Keratinocyte (primary cell): ENCODE measurements around the gene POFUT2. TPM values are rescaled to one million over a fixed set of nuclear protein-coding genes. Genes with fewer than 3 reads are reported as not detected.

ENCODE experiments used
- DNase-seq: peaks from one replicate; pipeline ENCODE4 v3.0.0-alpha.2; 2011; ENCODE audit warnings: low read depth, missing footprints, low spot score
- FAIRE-seq: peaks from 2 replicates; lab custom pipeline; 2011; peaks lifted over from hg19 to GRCh38; lab: Jason Lieb, UNC
- H2AFZ ChIP-seq: 2 replicates; pipeline ENCODE4 v1.6.0; 2012; ENCODE audit warnings: low read length, control low read depth, inconsistent platforms; ENCODE audit not compliant: control insufficient read depth
- H3K27ac ChIP-seq: 2 replicates; pipeline ENCODE4 v1.5.1; 2011; ENCODE audit warnings: low read length; ENCODE audit not compliant: control insufficient read depth, insufficient read depth
- H3K27me3 ChIP-seq: 3 replicates; pipeline ENCODE4 v1.6.0; 2011; ENCODE audit warnings: low read length; ENCODE audit not compliant: control insufficient read depth, insufficient read depth; ENCODE audit errors: extremely low read depth
- H3K36me3 ChIP-seq, 2 experiments: 2 replicates in 1 of 2; 3 replicates in 1 of 2; pipeline ENCODE4 v1.5.1; 2011; ENCODE audit warnings: low read length in 2 of 2, mild to moderate bottlenecking in 1 of 2; ENCODE audit not compliant: control insufficient read depth in 2 of 2, insufficient read depth in 2 of 2; ENCODE audit errors: extremely low read depth in 1 of 2
- H3K4me1 ChIP-seq: 3 replicates; pipeline ENCODE4 v1.5.1; 2011; ENCODE audit warnings: low read length; ENCODE audit not compliant: control insufficient read depth, insufficient read depth; ENCODE audit errors: extremely low read depth
- H3K4me2 ChIP-seq: 3 replicates; pipeline ENCODE4 v1.6.0; 2011; ENCODE audit warnings: low read depth, low read length; ENCODE audit not compliant: control insufficient read depth, insufficient read depth; ENCODE audit errors: extremely low read depth
- H3K4me3 ChIP-seq, 3 experiments: fragments of 200-600 bp in 1 of 3; sonication (generic) in 1 of 3; 2 replicates in 2 of 3; 3 replicates in 1 of 3; pipeline ENCODE4 v1.5.1; 2011 to 2016; ENCODE audit warnings: low read length in 3 of 3, mild to moderate bottlenecking in 3 of 3, control low read depth in 2 of 3, inconsistent platforms in 1 of 3, low read depth in 1 of 3, mixed read lengths in 1 of 3, mixed run types in 1 of 3, moderate library complexity in 1 of 3; ENCODE audit not compliant: control insufficient read depth in 2 of 3, insufficient read depth in 2 of 3; ENCODE audit errors: extremely low read depth in 1 of 3
- H3K79me2 ChIP-seq: 2 replicates; pipeline ENCODE4 v1.6.0; 2012; ENCODE audit warnings: low read length; ENCODE audit not compliant: control insufficient read depth, insufficient read depth
- H3K9ac ChIP-seq: 3 replicates; pipeline ENCODE4 v1.6.0; 2011; ENCODE audit warnings: low read length; ENCODE audit not compliant: control insufficient read depth, insufficient read depth; ENCODE audit errors: extremely low read depth
- H3K9me1 ChIP-seq: 3 replicates; pipeline ENCODE4 v1.6.0; 2011; ENCODE audit warnings: low read length; ENCODE audit not compliant: control insufficient read depth, insufficient read depth; ENCODE audit errors: extremely low read depth
- H3K9me3 ChIP-seq: 2 replicates; pipeline ENCODE4 v1.5.1; 2012; ENCODE audit warnings: low read depth, low read length; ENCODE audit not compliant: control insufficient read depth
- H4K20me1 ChIP-seq: 3 replicates; pipeline ENCODE4 v1.6.0; 2011; ENCODE audit warnings: low read length; ENCODE audit not compliant: control insufficient read depth, insufficient read depth; ENCODE audit errors: extremely low read depth
- EZH2 ChIP-seq: IDR thresholded peaks from one replicate; pipeline ENCODE4 v1.6.1; 2012; ENCODE audit warnings: inconsistent platforms, mild to moderate bottlenecking, low read length, moderate library complexity
- dilution Hi-C: fragments of 300-500 bp; cut with MboI; formaldehyde crosslinking; loops from one replicate; pipeline ENCODE4 v1.7.0; 2020; ENCODE audit warnings: low sequenced_read_pairs; ENCODE audit not compliant: extremely low pct_ligation_motif_present
- polyA plus RNA-seq, 5 experiments: library from polyadenylated mRNA; depleted of rRNA in 3 of 5; stranded (reverse) in 3 of 5; stranded (forward) in 1 of 5; unstranded in 1 of 5; fragments of >200 nt; gene quantifications; 1 replicate in 1 of 5; 2 replicates in 3 of 5; 3 replicates in 1 of 5; pipeline versions ENCODE4 v1.2.1 to v1.2.3, GENCODE V29; 2011 to 2012; ENCODE audit warnings: missing spikeins in 2 of 5, low read depth in 1 of 5, low replicate concordance in 1 of 5
- TF ChIP-seq, protein P1 (sequence below), 3 experiments: IDR thresholded peaks in 1 of 3; conservative IDR thresholded peaks in 1 of 3; optimal IDR thresholded peaks in 1 of 3; 2 replicates in 2 of 3; 3 replicates in 1 of 3; pipeline versions ENCODE3 to v1.5.1; 2011; ENCODE audit warnings: low read length in 3 of 3, mild to moderate bottlenecking in 3 of 3, moderate library complexity in 2 of 3, control low read depth in 1 of 3, inconsistent platforms in 1 of 3; ENCODE audit not compliant: insufficient read depth in 2 of 3; ENCODE audit errors: extremely low read depth in 1 of 3

The POFUT2 gene
- polyA plus RNA-seq, 1 donor (not counting 4 experiments of a cell fraction or from before 2014, with no cell fraction given): 8.8 TPM

DNA sequence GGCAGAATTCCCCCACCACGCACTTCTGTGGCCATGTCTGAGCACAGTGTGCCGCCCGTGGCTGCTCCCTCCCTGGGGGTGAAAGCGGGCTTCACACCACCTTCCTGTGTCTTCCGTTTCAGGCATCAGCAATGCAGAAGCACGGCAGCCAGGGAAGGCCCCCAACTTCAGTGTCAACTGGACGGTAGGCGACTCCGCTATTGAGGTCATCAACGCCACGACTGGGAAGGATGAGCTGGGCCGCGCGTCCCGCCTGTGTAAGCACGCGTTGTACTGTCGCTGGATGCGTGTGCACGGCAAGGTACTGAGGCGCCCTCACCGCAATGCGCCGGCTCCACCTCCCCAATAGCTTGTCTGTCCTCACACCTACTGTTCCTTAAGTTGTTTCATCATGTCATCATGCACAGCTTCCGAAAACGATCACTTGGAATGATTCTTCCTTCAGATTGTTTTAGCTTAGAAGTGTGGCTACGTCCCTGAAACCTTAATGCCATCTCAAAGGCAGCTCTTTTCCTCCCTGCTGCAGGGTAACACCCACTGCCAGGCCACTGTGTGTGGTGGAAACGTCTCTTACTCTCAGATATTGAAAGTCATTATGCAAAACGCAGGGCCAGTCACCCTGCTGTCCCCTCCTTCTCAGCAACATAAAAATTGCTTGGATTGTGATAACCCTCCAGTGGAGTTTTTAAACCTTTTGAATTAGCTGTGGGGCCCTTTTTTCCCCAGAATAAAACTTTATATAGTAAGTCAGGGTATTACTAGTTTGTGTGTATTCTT is 66.8 kb downstream of the POFUT2 start:
- H4K20me1 ChIP-seq: no peaks in the 10 kb centered on the region

GRCh38 chr21:45220071-45220481 is 67.6 kb downstream of the POFUT2 start:
- H2AFZ ChIP-seq: no peak overlapping the region
- no peaks in the 10 kb centered on the region for H3K9me1 ChIP-seq
- FAIRE-seq (no peak), DNase-seq (no peak)
- peaks cover 4% of the 10 kb centered on the region for H3K4me1 ChIP-seq
- no peak overlapping the region for H3K4me3 ChIP-seq
- H3K4me2 ChIP-seq: no peak overlapping the region
- H3K27me3 ChIP-seq: no peaks in the 10 kb centered on the region
- dilution Hi-C loops: no loop called here
- H3K9ac ChIP-seq: no peak overlapping the region
- no peaks in the 10 kb centered on the region for H3K9me3 ChIP-seq
- no peak for TF ChIP-seq EZH2
- TF ChIP-seq, protein P1, sequence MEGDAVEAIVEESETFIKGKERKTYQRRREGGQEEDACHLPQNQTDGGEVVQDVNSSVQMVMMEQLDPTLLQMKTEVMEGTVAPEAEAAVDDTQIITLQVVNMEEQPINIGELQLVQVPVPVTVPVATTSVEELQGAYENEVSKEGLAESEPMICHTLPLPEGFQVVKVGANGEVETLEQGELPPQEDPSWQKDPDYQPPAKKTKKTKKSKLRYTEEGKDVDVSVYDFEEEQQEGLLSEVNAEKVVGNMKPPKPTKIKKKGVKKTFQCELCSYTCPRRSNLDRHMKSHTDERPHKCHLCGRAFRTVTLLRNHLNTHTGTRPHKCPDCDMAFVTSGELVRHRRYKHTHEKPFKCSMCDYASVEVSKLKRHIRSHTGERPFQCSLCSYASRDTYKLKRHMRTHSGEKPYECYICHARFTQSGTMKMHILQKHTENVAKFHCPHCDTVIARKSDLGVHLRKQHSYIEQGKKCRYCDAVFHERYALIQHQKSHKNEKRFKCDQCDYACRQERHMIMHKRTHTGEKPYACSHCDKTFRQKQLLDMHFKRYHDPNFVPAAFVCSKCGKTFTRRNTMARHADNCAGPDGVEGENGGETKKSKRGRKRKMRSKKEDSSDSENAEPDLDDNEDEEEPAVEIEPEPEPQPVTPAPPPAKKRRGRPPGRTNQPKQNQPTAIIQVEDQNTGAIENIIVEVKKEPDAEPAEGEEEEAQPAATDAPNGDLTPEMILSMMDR (optimal IDR thresholded peaks at IDR 0.05 in 1 of 3, IDR thresholded peaks at IDR 0.05 in 1 of 3, conservative IDR thresholded peaks at IDR 0.05 in 1 of 3; ENCODE audit: extremely low read depth in 1 of 3, insufficient read depth in 2 of 3, low read length in 3 of 3): no peak
- no peaks in the 10 kb centered on the region for H3K79me2 ChIP-seq
- H4K20me1 ChIP-seq: no peaks in the 10 kb centered on the region
- no peak overlapping the region for H3K27ac ChIP-seq
- H3K36me3 ChIP-seq: peaks cover 3 to 9% of the 10 kb centered on the region in 2 experiments

More for the DNA sequence above, 66.8 kb downstream of the POFUT2 start:
- Histone ChIP-seq H3K9ac (no peak overlapping the region), H3K27me3 (no peaks in the 10 kb centered on the region), H3K9me1 (no peaks in the 10 kb centered on the region), H2AFZ (no peak overlapping the region), H3K9me3 (no peaks in the 10 kb centered on the region), H3K4me2 (no peak overlapping the region), H3K27ac (no peak overlapping the region), H3K4me3 (no peak overlapping the region), H3K36me3 (peaks cover 3 to 12% of the 10 kb centered on the region in 2 experiments), H3K4me1 (peaks cover 4% of the 10 kb centered on the region), H3K79me2 (no peaks in the 10 kb centered on the region)
- FAIRE-seq (no peak), DNase-seq (no peak)
- TF ChIP-seq EZH2: no peak
- dilution Hi-C loops: no loop called here
